Pancreas (tissue), 10 donors: ENCODE measurements around the gene FBXO7. TPM values are rescaled to one million over a fixed set of nuclear protein-coding genes. Genes with fewer than 3 reads are reported as not detected.

Source experiments
- ATAC-seq, 4 donors: fragments of 200-7000 bp; cut with Tn5 transposase; one replicate each; pipeline versions ENCODE4 v1.8.0 to v1.9.1; 2020; ENCODE audit warnings: mild to moderate bottlenecking in 4 of 4, moderate library complexity in 4 of 4
- DNase-seq, 6 donors: peaks; one replicate each; pipeline ENCODE4 v3.0.0-alpha.2; 2020
- FAIRE-seq: peaks from 2 replicates; lab custom pipeline; 2012; peaks lifted over from hg19 to GRCh38; lab: Jason Lieb, UNC
- H3K27ac ChIP-seq, 4 donors: fragments of 200-600 bp; sonication (generic); 1 replicate in 3 of 4; 2 replicates in 1 of 4; pipeline versions ENCODE4 v1.5.0 to v1.8.0; 2020
- H3K27me3 ChIP-seq, 4 donors: fragments of 200-600 bp; one replicate each; pipeline ENCODE4 v1.8.0; 2021
- H3K36me3 ChIP-seq, 3 donors: fragments of 200-600 bp; sonication (generic) in 1 of 3; one replicate each; pipeline versions ENCODE4 v1.5.0 to v1.8.0; 2020 to 2021
- H3K4me1 ChIP-seq, 3 donors: fragments of 200-600 bp; one replicate each; pipeline ENCODE4 v1.8.0; 2021
- H3K4me3 ChIP-seq, 4 donors: fragments of 200-600 bp; sonication (generic) in 2 of 4; one replicate each; pipeline versions ENCODE4 v1.5.0 to v1.8.0; 2020 to 2021
- H3K9me3 ChIP-seq, 4 donors: fragments of 200-600 bp; one replicate each; pipeline ENCODE4 v1.8.0; 2021
- WGBS, 2 donors: extraction: QIAGEN DNeasy Blood & Tissue Kit; methylation state at CpG; one replicate each; pipeline ENCODE4 v1.1.7; 2013; 5-methylcytosine and 5-hydroxymethylcytosine counted together
- intact Hi-C, 3 donors: fragments of 100-400 bp; cut with DNase I; formaldehyde crosslinking; loops; one replicate each; pipeline versions ENCODE4 v1.11.1 to v1.14.2; 2022
- polyA plus RNA-seq, 2 donors: library from polyadenylated mRNA; stranded (reverse); fragments of 200-250 nt; gene quantifications; one replicate each; pipeline ENCODE4 v1.2.3, GENCODE V29; 2013
- total RNA-seq, 6 donors: library from RNA; stranded (reverse); fragmentation: NEBNext Ultra II Directional in 4 of 6; extraction: Animal tissue kit (Norgen Biotek cat#: 25700) in 4 of 6; gene quantifications; one replicate each; pipeline versions ENCODE4 v1.2.1 to v1.2.4, GENCODE V29; 2021 to 2023
- TF ChIP-seq, protein P1 (sequence below), 4 donors: fragments of 200-600 bp; sonication (generic) in 3 of 4; IDR thresholded peaks; one replicate each; pipeline versions ENCODE4 v1.5.0 to v1.8.0; 2021; ENCODE audit warnings: antibody characterized with exemption in 4 of 4
- donor health status: healthy with polysubstance abuse.
- donor health status: DM: no; HTN: no; CAD: no; lungs with moderate emphysema.
- donor health status: DM: no; HTN: no; CAD: no.
- donor health status: control.
- donor health status: control.
- donor health status: Bipolar disorder and iron deficiency.
- donor health status: DM: yes; HTN: yes; CAD: no.
- donor health status: DM: no; HTN: no; CAD: no.
- donor health status: DM: no; HTN: no; CAD: no.
- donor health status: DM: yes; HTN: yes; CAD: no.

The FBXO7 gene
- total and polyA plus RNA-seq, 8 donors: 22.5 to 57.0 (median 28.7) TPM

DNA sequence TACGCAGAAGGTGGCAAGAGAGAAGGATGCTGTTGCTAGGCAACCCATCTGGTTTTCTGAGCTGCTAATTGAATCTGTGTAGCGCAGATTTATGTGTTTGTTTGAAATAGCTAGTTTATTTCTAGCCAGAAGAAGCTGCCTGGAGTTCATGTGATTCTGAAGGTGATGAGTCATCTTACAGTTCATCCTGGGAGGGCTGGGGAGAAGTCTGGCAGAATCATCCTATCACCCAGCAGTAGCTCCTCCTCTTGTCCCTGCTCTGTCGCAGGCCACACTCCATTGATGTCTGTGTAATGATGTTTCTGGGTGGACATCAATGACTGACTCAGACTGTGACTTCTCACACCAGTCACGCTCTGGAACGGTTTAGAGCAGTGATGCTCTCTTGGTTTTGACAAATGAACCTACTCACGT is 4.8 kb upstream of the FBXO7 start:
- no peak overlapping the region for H3K27ac ChIP-seq
- H3K9me3 ChIP-seq: no peaks in the 10 kb centered on the region
- H3K27me3 ChIP-seq: peaks cover 0 to 3% (median 0%) of the 10 kb centered on the region in 4 donors
- peak in 1 of 4 donors; percentile 9 for ATAC-seq
- no peak overlapping the region for H3K4me3 ChIP-seq
- WGBS, 2 donors: 35 to 46% methylated on average over 6 of the region's 6 CpGs
- H3K36me3 ChIP-seq: no peaks in the 10 kb centered on the region
- DNase-seq: peak in 1 of 6 donors; percentile 3
- intact Hi-C loops: loop anchor here in 1 of 3 donors (10.0 kb wide), 1 partner anchor 495 kb away; no protein-coding TSS in a partner anchor
- H3K4me1 ChIP-seq: peaks cover 0 to 7% (median 6%) of the 10 kb centered on the region in 3 donors
- no peak for FAIRE-seq
- TF ChIP-seq, protein P1, sequence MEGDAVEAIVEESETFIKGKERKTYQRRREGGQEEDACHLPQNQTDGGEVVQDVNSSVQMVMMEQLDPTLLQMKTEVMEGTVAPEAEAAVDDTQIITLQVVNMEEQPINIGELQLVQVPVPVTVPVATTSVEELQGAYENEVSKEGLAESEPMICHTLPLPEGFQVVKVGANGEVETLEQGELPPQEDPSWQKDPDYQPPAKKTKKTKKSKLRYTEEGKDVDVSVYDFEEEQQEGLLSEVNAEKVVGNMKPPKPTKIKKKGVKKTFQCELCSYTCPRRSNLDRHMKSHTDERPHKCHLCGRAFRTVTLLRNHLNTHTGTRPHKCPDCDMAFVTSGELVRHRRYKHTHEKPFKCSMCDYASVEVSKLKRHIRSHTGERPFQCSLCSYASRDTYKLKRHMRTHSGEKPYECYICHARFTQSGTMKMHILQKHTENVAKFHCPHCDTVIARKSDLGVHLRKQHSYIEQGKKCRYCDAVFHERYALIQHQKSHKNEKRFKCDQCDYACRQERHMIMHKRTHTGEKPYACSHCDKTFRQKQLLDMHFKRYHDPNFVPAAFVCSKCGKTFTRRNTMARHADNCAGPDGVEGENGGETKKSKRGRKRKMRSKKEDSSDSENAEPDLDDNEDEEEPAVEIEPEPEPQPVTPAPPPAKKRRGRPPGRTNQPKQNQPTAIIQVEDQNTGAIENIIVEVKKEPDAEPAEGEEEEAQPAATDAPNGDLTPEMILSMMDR (IDR thresholded peaks at IDR 0.05): no peak

DNA sequence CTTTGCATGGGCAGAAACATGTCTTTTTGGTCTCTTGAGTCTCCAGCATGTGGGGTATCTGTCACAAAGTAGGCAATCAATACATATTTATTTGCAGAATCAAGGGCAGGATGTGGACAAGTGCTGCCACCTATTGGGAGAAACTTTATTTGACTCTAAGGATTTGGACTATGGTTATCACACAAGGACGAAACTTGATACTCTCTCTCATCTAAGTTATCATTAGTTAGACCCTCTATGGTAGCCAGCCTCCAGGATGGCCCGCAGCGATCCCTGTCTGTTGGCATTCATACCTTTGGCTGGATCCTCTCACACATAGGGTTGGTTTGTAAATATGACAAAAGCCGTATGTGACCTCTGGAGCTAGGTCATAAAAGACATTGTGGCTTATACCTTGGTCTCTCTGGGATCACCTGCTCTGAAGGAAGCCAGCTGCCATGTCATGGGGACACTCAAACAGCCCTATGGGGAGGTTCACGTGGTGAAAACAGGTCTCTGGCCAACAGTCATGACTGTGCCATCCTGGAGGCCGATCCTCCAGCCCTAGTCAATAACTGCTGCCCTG is 1.1 kb upstream of the FBXO7 start:
- Histone ChIP-seq H3K27ac (no peak overlapping the region), H3K9me3 (no peaks in the 10 kb centered on the region), H3K27me3 (no peaks in the 10 kb centered on the region), H3K4me3 (peak overlapping the region in 2 of 4 donors; percentile 75 to 92), H3K4me1 (peaks cover 7 to 22% (median 18%) of the 10 kb centered on the region in 3 donors), H3K36me3 (no peaks in the 10 kb centered on the region)
- DNase-seq: peak in 2 of 6 donors; percentile 17 to 23
- intact Hi-C loops: loop anchor here in 1 of 3 donors (10.0 kb wide), 1 partner anchor 499 kb away; no protein-coding TSS in a partner anchor
- FAIRE-seq: no peak
- WGBS, 2 donors: 21 to 30% methylated on average over 6 of the region's 6 CpGs
- peak; percentile 15 to 42 (median 25) for ATAC-seq
- TF ChIP-seq, protein P1 (IDR thresholded peaks at IDR 0.05): peak; percentile 6 to 60 (median 36)

DNA sequence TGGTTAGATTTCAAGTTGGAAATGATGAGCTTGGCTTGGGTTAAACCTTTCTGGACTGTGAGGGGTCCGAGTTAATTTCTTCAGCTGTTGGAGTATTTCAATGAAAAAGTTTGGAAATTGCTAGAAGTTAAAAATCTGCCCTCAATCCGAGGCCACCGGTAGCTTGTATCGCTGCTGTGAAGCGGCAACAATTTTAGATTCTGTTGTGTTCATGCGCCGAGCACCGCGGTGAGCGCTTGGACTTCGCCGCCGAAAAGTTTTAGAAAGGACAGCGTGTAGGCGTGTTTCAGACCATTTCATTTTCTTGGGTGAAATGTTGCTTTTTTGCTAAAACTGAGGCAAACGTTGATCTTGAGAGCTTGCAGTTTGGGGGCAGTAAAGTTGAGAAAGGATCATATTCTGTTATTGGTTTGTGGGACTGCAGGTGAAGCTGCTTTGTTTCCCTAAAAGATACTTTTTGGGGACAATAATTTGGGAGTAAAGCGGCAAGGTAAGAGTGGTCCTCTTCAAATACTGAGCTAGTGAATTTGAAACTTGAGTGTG is 928 bp downstream of the FBXO7 start:
- TF ChIP-seq, protein P1 (IDR thresholded peaks at IDR 0.05): no peak
- DNase-seq (peak in 4 of 6 donors; percentile 18 to 61 (median 36)), ATAC-seq (peak; percentile 12 to 46 (median 39)), FAIRE-seq (no peak)
- Histone ChIP-seq H3K36me3 (no peaks in the 10 kb centered on the region), H3K4me1 (peaks cover 7 to 22% (median 18%) of the 10 kb centered on the region in 3 donors), H3K4me3 (peak overlapping the region; percentile 75 to 96 (median 88)), H3K27ac (peak overlapping the region; percentile 97 to 100 (median 100)), H3K27me3 (no peaks in the 10 kb centered on the region), H3K9me3 (no peaks in the 10 kb centered on the region)
- 0% methylated on average over 17 of the region's 17 CpGs for WGBS, 2 donors
- intact Hi-C loops: loop anchor here in 1 of 3 donors (10.0 kb wide), 1 partner anchor 501 kb away; no protein-coding TSS in a partner anchor

DNA sequence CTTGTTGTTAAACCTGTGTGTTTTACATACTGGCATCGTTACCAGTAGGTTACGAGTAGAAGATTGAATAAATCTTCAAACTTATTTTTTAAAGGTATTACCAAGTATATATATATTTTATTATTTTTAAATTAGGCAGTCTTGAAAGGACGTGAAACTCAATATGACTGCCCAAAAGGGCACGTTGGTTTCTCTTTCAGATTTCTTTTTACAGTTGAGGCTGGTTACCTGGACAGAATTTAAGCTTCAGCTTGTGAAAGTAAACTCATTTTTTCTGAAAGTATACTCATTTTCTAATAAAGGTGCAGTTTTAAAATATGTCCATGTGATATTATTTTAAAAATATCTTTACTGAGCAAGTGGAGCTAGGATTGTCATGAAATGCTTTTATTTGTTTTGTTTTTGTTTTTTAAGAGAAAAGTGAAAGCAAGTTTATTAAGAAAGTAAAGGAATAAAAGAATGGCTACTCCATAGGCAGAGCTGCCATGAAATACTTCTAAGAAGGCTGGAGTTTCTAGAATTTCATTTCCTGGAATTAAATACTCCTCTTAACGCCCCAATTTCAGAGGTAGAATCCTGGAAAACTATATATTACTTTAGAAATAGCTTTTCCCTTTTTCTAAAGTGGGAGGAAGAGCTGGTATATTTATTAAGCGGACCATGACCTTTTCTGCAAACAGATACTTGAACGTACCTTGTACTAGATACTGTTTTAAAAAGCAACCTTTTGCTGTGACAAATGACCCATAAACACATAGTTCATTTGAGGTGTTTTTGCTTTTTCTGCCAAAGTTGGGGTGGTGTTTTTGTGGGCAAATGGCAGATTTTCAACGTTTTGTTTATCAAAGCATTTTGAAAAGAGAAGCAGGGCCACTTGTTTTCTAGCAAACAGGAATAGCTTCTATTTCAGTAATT is 1.9 kb downstream of the FBXO7 start:
- ATAC-seq: no peak
- Histone ChIP-seq H3K36me3 (no peaks in the 10 kb centered on the region), H3K9me3 (no peaks in the 10 kb centered on the region), H3K27ac (peak overlapping the region in 1 of 4 donors; percentile 99), H3K27me3 (no peaks in the 10 kb centered on the region), H3K4me1 (peaks cover 7 to 22% (median 18%) of the 10 kb centered on the region in 3 donors), H3K4me3 (peak overlapping the region in 3 of 4 donors; percentile 75 to 96 (median 92))
- intact Hi-C loops: loop anchor here in 1 of 3 donors (10.0 kb wide), 1 partner anchor 502 kb away; no protein-coding TSS in a partner anchor
- no peak for DNase-seq
- TF ChIP-seq, protein P1 (IDR thresholded peaks at IDR 0.05): no peak
- 11 to 14% methylated on average over 8 of the region's 8 CpGs for WGBS, 2 donors
- no peak for FAIRE-seq
